ENCODE data around the gene ARFIP2. TPM values are rescaled to one million over a fixed set of nuclear protein-coding genes. Genes with fewer than 3 reads are reported as not detected.

Gene ARFIP2
- total and polyA plus RNA-seq, 10 of the 15 experiments (the other 5 are each of a cell fraction or from before 2014, with no cell fraction given), result 11.7 to 59.8 (median 48.0) TPM

GRCh38 chr11:6498121-6498520 is 17.0 kb upstream of the ARFIP2 start:
- FAIRE-seq (no peak), ATAC-seq (no peak), DNase-seq (ENCODE audit: low read depth, low spot score) (no peak)
- H4K20me1 ChIP-seq (ENCODE audit: control insufficient read depth, insufficient read depth), result no peaks in the 10 kb centered on the region
- WGBS (ENCODE audit: insufficient coverage, insufficient replicate concordance, low lambda C conversion rate, missing lambda C conversion rate), result 81% methylated on average over 7 of the region's 7 CpGs
- no peak overlapping the region for H3K4me3 ChIP-seq
- BruUV-seq (replicated peaks), result no TSS peak
- no peak for TF ChIP-seq ZSCAN29 (IDR thresholded peaks at IDR 0.05)
- TF ChIP-seq TCF3 (IDR thresholded peaks at IDR 0.05; ENCODE audit: borderline replicate concordance, insufficient read depth, low read depth, low read length), result no peak
- no peak for TF ChIP-seq POLR2AphosphoS2 (IDR thresholded peaks at IDR 0.05; ENCODE audit: low read depth, low read length)
- TF ChIP-seq CHD1 (IDR thresholded peaks at IDR 0.05; ENCODE audit: low read depth, low read length), result no peak
- no peak for TF ChIP-seq ZBTB33 (IDR thresholded peaks at IDR 0.05)
- no peak for TF ChIP-seq SRF (IDR thresholded peaks at IDR 0.05; ENCODE audit: low read depth in 2 of 2, low read length in 2 of 2)
- TF ChIP-seq SKIL (IDR thresholded peaks at IDR 0.05; ENCODE audit: low read depth, poor library complexity, severe bottlenecking), result no peak
- no peak for TF ChIP-seq RAD21 (IDR thresholded peaks at IDR 0.05; ENCODE audit: insufficient read depth, low read depth, low read length)
- TF ChIP-seq KAT2A (conservative IDR thresholded peaks at IDR 0.05; ENCODE audit: control insufficient read depth, low read depth, low read length), result no peak
- TF ChIP-seq GATAD2B (conservative IDR thresholded peaks at IDR 0.05; ENCODE audit: low read depth), result no peak
- no peak for TF ChIP-seq EZH2 (IDR thresholded peaks at IDR 0.05; ENCODE audit: borderline replicate concordance, control insufficient read depth, low read depth, low read length)
- TF ChIP-seq MTA3 (IDR thresholded peaks at IDR 0.05; ENCODE audit: borderline replicate concordance, low read length), result no peak
- TF ChIP-seq CREB1 (IDR thresholded peaks at IDR 0.05; ENCODE audit: low read depth), result no peak
- TF ChIP-seq SPI1 (IDR thresholded peaks at IDR 0.05; ENCODE audit: borderline replicate concordance, insufficient read depth, low read depth, low read length), result no peak
- TF ChIP-seq MEF2B (IDR thresholded peaks at IDR 0.05; ENCODE audit: partially characterized antibody, poor library complexity, severe bottlenecking), result no peak
- no peak for TF ChIP-seq TCF12 (IDR thresholded peaks at IDR 0.05; ENCODE audit: low read depth, low read length)
- TF ChIP-seq CBFB (IDR thresholded peaks at IDR 0.05; ENCODE audit: low read depth), result no peak
- TF ChIP-seq SUPT20H (IDR thresholded peaks at IDR 0.05; ENCODE audit: borderline replicate concordance, control insufficient read depth, low read depth, low read length), result no peak
- ChIA-PET SMC1A (ENCODE audit: uncharacterized antibody, unreplicated experiment) (interaction anchor here (0.8 to 1.6 kb wide), 2 partner anchors 9 to 119 kb away, joined by 3 to 4 read pairs; no protein-coding TSS in a partner anchor), CTCF (interaction anchor here (1.1 to 4.7 kb wide), 3 partner anchors 9 to 119 kb away, joined by 3 to 20 read pairs (median 9); no protein-coding TSS in a partner anchor), RAD21 (ENCODE audit: unreplicated experiment) (interaction anchor here (1.3 to 2.4 kb wide), 2 partner anchors 17 to 119 kb away, joined by 4 to 10 read pairs; partner anchors contain the start of genes ARFIP2 and TIMM10B), POLR2A (interaction anchor here (0.5 to 2.0 kb wide), 3 partner anchors 12 to 37 kb away, joined by 3 to 9 read pairs (median 5); partner anchors contain the start of genes ARFIP2 and TIMM10B)
- no peaks in the 10 kb centered on the region for H3K79me2 ChIP-seq (ENCODE audit: control insufficient read depth, insufficient read depth, low read length)
- H3K4me2 ChIP-seq (ENCODE audit: control insufficient read depth, insufficient read depth), result no peak overlapping the region
- no peak overlapping the region for H3K9ac ChIP-seq (ENCODE audit: control insufficient read depth, insufficient read depth, low read length)
- in situ Hi-C loops (cut with MboI) (no loop called here), intact Hi-C loops (cut with micrococcal nuclease; ENCODE audit: unreplicated experiment) (no loop called here)
- no peaks in the 10 kb centered on the region for H3K9me3 ChIP-seq (replicated peaks; ENCODE audit: control insufficient read depth, insufficient read depth, low read length)
- peaks cover 0 to 17% of the 10 kb centered on the region in 2 experiments; a peak in 2 of 4 replicates for H3K36me3 ChIP-seq (ENCODE audit: control insufficient read depth in 2 of 2, insufficient read depth in 2 of 2, low read length in 1 of 2)
- no peaks in the 10 kb centered on the region for H3K27me3 ChIP-seq (replicated peaks in 1 of 2; ENCODE audit: control insufficient read depth in 2 of 2, insufficient read depth in 2 of 2, low read length in 1 of 2)
- no peak overlapping the region for H3K27ac ChIP-seq (ENCODE audit: control insufficient read depth, insufficient read depth)
- H2AFZ ChIP-seq (ENCODE audit: control insufficient read depth, low read depth, low read length), result no peak overlapping the region
- no peaks in the 10 kb centered on the region for H3K4me1 ChIP-seq (ENCODE audit: control insufficient read depth, insufficient read depth, low read length)

Measured in GM12878 (cell line).